Measurements from ENCODE around the gene SMAD7. TPM values are rescaled to one million over a fixed set of nuclear protein-coding genes. Genes with fewer than 3 reads are reported as not detected.

Gene SMAD7
- total and polyA plus RNA-seq, 2 experiments from 2014 or later, result 11.8 to 29.8 TPM

DNA sequence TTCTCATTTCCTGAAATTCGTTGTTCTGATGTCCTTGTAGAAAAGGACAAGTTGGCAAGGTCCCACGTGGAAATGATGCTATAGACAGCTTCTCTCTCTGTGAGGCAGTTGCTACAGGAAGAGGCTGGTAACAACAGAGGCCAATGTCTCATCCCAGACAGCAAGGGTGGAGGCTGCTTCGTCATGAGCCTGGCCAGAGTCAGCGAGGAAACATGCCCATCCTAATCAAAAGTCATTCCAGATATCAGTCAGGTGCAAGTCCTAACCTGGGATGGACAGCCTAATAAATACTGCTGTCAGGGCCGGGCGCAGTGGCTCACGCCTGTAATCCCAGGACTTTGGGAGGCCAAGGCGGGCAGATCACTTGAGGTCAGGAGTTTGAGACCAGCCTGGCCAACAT lies 6.4 kb upstream of the SMAD7 start (continued):
- TF ChIP-seq CREB1 (CRISPR knock-in tag; IDR thresholded peaks at IDR 0.05; ENCODE audit: low read depth) (no peak), NANOG (IDR thresholded peaks at IDR 0.05; ENCODE audit: borderline replicate concordance) (no peak), STAT1 (IDR thresholded peaks at IDR 0.05; ENCODE audit: unreplicated experiment) (no peak)

DNA sequence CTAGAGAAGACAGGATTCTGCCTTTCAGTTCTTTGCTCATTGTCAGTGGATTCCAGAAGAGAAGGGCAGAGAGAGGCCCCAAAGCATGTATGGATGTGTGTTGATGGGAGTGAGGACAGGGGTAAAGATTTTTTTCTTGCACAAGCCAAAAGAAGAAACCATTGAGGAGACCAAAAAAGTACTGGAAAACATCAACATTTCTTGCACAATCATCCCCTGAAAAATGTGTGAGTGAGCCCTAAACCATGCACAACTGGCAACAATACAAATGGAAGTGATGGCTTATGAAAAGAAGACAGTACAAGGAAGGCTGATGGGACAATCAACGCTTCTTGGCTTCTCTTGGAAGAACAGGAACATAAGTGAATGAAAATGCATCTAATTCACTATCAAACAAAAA lies 5.6 kb upstream of the SMAD7 start:
- Mint-ChIP-seq H3K4me1 (peaks cover 63% of the 10 kb centered on the region), H3K27ac (peak overlapping the region; percentile 20; the same call in 1 of the 2 replicates)

More for the DNA sequence above, 5.6 kb upstream of the SMAD7 start:
- Histone ChIP-seq H3K4me2 (peak overlapping the region; percentile 5; the same call in 1 of the 2 replicates), H2AFZ (no peak overlapping the region), H3K9me2 (ENCODE audit: insufficient read depth) (no peaks in the 10 kb centered on the region), H3K36me3 (ENCODE audit: insufficient read depth) (no peaks in the 10 kb centered on the region), H3K4me3 (no peak overlapping the region), H3K27ac (ENCODE audit: low read depth) (no peak overlapping the region), H3F3A (replicated peaks; ENCODE audit: low read depth) (peaks cover 30% of the 10 kb centered on the region), H3K79me2 (replicated peaks; ENCODE audit: insufficient read depth) (peaks cover 9% of the 10 kb centered on the region; the same call in 1 of the 2 replicates), H4K20me1 (replicated peaks; ENCODE audit: insufficient read depth) (no peaks in the 10 kb centered on the region), H3K4me1 (ENCODE audit: insufficient read depth) (peaks cover 58% of the 10 kb centered on the region), H3K27me3 (ENCODE audit: insufficient read depth) (peaks cover 4% of the 10 kb centered on the region; the same call in 1 of the 2 replicates)
- no peak overlapping the region for H3K4me3 Mint-ChIP-seq
- ATAC-seq, result no peak
- H3K9me3 Mint-ChIP-seq, result no peaks in the 10 kb centered on the region
- no peaks in the 10 kb centered on the region for H3K36me3 Mint-ChIP-seq (ENCODE audit: low read depth)
- TF ChIP-seq CREB1 (CRISPR knock-in tag; IDR thresholded peaks at IDR 0.05; ENCODE audit: low read depth) (no peak), ZNF331 (CRISPR knock-in tag; IDR thresholded peaks at IDR 0.05; ENCODE audit: low read depth) (no peak), ZNF114 (CRISPR knock-in tag; IDR thresholded peaks at IDR 0.05) (no peak), STAT1 (IDR thresholded peaks at IDR 0.05; ENCODE audit: unreplicated experiment) (no peak), POLR2AphosphoS5 (IDR thresholded peaks at IDR 0.05; ENCODE audit: low read depth) (no peak), NANOG (IDR thresholded peaks at IDR 0.05; ENCODE audit: borderline replicate concordance) (no peak), EZH2phosphoT487 (IDR thresholded peaks at IDR 0.05; ENCODE audit: unreplicated experiment) (no peak), JUNB (IDR thresholded peaks at IDR 0.05; ENCODE audit: unreplicated experiment) (no peak), EZH2 (IDR thresholded peaks at IDR 0.05; ENCODE audit: low read depth, unreplicated experiment) (no peak)
- TF ChIP-seq, protein P1, sequence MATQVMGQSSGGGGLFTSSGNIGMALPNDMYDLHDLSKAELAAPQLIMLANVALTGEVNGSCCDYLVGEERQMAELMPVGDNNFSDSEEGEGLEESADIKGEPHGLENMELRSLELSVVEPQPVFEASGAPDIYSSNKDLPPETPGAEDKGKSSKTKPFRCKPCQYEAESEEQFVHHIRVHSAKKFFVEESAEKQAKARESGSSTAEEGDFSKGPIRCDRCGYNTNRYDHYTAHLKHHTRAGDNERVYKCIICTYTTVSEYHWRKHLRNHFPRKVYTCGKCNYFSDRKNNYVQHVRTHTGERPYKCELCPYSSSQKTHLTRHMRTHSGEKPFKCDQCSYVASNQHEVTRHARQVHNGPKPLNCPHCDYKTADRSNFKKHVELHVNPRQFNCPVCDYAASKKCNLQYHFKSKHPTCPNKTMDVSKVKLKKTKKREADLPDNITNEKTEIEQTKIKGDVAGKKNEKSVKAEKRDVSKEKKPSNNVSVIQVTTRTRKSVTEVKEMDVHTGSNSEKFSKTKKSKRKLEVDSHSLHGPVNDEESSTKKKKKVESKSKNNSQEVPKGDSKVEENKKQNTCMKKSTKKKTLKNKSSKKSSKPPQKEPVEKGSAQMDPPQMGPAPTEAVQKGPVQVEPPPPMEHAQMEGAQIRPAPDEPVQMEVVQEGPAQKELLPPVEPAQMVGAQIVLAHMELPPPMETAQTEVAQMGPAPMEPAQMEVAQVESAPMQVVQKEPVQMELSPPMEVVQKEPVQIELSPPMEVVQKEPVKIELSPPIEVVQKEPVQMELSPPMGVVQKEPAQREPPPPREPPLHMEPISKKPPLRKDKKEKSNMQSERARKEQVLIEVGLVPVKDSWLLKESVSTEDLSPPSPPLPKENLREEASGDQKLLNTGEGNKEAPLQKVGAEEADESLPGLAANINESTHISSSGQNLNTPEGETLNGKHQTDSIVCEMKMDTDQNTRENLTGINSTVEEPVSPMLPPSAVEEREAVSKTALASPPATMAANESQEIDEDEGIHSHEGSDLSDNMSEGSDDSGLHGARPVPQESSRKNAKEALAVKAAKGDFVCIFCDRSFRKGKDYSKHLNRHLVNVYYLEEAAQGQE (IDR thresholded peaks at IDR 0.05; ENCODE audit: unreplicated experiment), result no peak
- TF ChIP-seq, protein P2, sequence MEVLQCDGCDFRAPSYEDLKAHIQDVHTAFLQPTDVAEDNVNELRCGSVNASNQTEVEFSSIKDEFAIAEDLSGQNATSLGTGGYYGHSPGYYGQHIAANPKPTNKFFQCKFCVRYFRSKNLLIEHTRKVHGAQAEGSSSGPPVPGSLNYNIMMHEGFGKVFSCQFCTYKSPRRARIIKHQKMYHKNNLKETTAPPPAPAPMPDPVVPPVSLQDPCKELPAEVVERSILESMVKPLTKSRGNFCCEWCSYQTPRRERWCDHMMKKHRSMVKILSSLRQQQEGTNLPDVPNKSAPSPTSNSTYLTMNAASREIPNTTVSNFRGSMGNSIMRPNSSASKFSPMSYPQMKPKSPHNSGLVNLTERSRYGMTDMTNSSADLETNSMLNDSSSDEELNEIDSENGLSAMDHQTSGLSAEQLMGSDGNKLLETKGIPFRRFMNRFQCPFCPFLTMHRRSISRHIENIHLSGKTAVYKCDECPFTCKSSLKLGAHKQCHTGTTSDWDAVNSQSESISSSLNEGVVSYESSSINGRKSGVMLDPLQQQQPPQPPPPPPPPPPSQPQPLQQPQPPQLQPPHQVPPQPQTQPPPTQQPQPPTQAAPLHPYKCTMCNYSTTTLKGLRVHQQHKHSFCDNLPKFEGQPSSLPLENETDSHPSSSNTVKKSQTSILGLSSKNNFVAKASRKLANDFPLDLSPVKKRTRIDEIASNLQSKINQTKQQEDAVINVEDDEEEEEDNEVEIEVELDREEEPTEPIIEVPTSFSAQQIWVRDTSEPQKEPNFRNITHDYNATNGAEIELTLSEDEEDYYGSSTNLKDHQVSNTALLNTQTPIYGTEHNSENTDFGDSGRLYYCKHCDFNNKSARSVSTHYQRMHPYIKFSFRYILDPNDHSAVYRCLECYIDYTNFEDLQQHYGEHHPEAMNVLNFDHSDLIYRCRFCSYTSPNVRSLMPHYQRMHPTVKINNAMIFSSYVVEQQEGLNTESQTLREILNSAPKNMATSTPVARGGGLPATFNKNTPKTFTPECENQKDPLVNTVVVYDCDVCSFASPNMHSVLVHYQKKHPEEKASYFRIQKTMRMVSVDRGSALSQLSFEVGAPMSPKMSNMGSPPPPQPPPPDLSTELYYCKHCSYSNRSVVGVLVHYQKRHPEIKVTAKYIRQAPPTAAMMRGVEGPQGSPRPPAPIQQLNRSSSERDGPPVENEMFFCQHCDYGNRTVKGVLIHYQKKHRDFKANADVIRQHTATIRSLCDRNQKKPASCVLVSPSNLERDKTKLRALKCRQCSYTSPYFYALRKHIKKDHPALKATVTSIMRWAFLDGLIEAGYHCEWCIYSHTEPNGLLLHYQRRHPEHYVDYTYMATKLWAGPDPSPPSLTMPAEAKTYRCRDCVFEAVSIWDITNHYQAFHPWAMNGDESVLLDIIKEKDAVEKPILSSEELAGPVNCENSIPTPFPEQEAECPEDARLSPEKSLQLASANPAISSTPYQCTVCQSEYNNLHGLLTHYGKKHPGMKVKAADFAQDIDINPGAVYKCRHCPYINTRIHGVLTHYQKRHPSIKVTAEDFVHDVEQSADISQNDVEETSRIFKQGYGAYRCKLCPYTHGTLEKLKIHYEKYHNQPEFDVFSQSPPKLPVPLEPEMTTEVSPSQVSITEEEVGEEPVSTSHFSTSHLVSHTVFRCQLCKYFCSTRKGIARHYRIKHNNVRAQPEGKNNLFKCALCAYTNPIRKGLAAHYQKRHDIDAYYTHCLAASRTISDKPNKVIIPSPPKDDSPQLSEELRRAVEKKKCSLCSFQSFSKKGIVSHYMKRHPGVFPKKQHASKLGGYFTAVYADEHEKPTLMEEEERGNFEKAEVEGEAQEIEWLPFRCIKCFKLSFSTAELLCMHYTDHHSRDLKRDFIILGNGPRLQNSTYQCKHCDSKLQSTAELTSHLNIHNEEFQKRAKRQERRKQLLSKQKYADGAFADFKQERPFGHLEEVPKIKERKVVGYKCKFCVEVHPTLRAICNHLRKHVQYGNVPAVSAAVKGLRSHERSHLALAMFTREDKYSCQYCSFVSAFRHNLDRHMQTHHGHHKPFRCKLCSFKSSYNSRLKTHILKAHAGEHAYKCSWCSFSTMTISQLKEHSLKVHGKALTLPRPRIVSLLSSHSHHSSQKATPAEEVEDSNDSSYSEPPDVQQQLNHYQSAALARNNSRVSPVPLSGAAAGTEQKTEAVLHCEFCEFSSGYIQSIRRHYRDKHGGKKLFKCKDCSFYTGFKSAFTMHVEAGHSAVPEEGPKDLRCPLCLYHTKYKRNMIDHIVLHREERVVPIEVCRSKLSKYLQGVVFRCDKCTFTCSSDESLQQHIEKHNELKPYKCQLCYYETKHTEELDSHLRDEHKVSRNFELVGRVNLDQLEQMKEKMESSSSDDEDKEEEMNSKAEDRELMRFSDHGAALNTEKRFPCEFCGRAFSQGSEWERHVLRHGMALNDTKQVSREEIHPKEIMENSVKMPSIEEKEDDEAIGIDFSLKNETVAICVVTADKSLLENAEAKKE (CRISPR knock-in tag; IDR thresholded peaks at IDR 0.05), result no peak
- TF ChIP-seq, protein P3, sequence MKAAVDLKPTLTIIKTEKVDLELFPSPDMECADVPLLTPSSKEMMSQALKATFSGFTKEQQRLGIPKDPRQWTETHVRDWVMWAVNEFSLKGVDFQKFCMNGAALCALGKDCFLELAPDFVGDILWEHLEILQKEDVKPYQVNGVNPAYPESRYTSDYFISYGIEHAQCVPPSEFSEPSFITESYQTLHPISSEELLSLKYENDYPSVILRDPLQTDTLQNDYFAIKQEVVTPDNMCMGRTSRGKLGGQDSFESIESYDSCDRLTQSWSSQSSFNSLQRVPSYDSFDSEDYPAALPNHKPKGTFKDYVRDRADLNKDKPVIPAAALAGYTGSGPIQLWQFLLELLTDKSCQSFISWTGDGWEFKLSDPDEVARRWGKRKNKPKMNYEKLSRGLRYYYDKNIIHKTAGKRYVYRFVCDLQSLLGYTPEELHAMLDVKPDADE (IDR thresholded peaks at IDR 0.05), result no peak
- TF ChIP-seq, protein P4, sequence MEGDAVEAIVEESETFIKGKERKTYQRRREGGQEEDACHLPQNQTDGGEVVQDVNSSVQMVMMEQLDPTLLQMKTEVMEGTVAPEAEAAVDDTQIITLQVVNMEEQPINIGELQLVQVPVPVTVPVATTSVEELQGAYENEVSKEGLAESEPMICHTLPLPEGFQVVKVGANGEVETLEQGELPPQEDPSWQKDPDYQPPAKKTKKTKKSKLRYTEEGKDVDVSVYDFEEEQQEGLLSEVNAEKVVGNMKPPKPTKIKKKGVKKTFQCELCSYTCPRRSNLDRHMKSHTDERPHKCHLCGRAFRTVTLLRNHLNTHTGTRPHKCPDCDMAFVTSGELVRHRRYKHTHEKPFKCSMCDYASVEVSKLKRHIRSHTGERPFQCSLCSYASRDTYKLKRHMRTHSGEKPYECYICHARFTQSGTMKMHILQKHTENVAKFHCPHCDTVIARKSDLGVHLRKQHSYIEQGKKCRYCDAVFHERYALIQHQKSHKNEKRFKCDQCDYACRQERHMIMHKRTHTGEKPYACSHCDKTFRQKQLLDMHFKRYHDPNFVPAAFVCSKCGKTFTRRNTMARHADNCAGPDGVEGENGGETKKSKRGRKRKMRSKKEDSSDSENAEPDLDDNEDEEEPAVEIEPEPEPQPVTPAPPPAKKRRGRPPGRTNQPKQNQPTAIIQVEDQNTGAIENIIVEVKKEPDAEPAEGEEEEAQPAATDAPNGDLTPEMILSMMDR (conservative IDR thresholded peaks at IDR 0.05; ENCODE audit: low read depth in 2 of 2), result no peak
- peaks cover 24% of the 10 kb centered on the region for H3K27me3 Mint-ChIP-seq (ENCODE audit: insufficient read depth, low read depth, poor library complexity)
- no peak for DNase-seq (ENCODE audit: low spot score)
